Measurements from ENCODE around the gene ITIH5. TPM values are rescaled to one million over a fixed set of nuclear protein-coding genes. Genes with fewer than 3 reads are reported as not detected.

Gene ITIH5
- total and polyA plus RNA-seq, 2 donors (not counting 1 experiment from before 2014, with no cell fraction given): not detected

- no CpG with 5 or more reads among the region's 3 CpGs for WGBS (ENCODE audit: insufficient coverage)
These were observed 68.0 kb downstream of the ITIH5 start for GRCh38 chr10:7598771-7599170.

GRCh38 chr10:7596356-7596755 is 70.4 kb downstream of the ITIH5 start:
- H3K27ac Mint-ChIP-seq: no peak overlapping the region
- no peaks in the 10 kb centered on the region for H3K79me2 ChIP-seq (ENCODE audit: control insufficient read depth, insufficient read depth, low read length)
- no peak for ATAC-seq (ENCODE audit: low read depth)
- H3K4me3 Mint-ChIP-seq: no peak overlapping the region
- H3K27me3 Mint-ChIP-seq: peaks cover 7% of the 10 kb centered on the region
- intact Hi-C loops (cut with micrococcal nuclease): no loop called here
- ChIA-PET POLR2A (no interaction called here), CTCF (no interaction called here)
- H3K27ac ChIP-seq (ENCODE audit: low read length in 2 of 2): no peak overlapping the region
- no peaks in the 10 kb centered on the region for H3K36me3 ChIP-seq (replicated peaks in 1 of 2; ENCODE audit: control extremely low read depth in 1 of 2, control insufficient read depth in 1 of 2, extremely low read depth in 1 of 2, insufficient read depth in 2 of 2, low read length in 1 of 2)
- H2AFZ ChIP-seq (ENCODE audit: insufficient read depth, low read depth, low read length, poor library complexity, severe bottlenecking): no peak overlapping the region
- no peaks in the 10 kb centered on the region for H3K27me3 ChIP-seq (replicated peaks in 1 of 4; ENCODE audit: control extremely low read depth in 1 of 4, control insufficient read depth in 3 of 4, insufficient read depth in 4 of 4, low read length in 3 of 4)
- no peak for TF ChIP-seq CTCF (IDR thresholded peaks at IDR 0.05)
- no peak for TF ChIP-seq EZH2 (IDR thresholded peaks at IDR 0.05; ENCODE audit: borderline replicate concordance, insufficient read depth, low read depth, low read length, poor library complexity, severe bottlenecking)
- 69% methylated on average over 6 of the region's 6 CpGs for WGBS (ENCODE audit: insufficient coverage)
- no peaks in the 10 kb centered on the region for H4K20me1 ChIP-seq (ENCODE audit: control insufficient read depth, insufficient read depth, low read length, poor library complexity, severe bottlenecking)
- no peak overlapping the region for H3K4me3 ChIP-seq (ENCODE audit: control extremely low read depth in 1 of 5, extremely low read depth in 1 of 5, insufficient read depth in 1 of 5, low read depth in 2 of 5, low read length in 4 of 5)
- H3K4me1 ChIP-seq (ENCODE audit: control insufficient read depth in 2 of 2, insufficient read depth in 2 of 2, low read length in 2 of 2): no peaks in the 10 kb centered on the region
- H3K9me3 Mint-ChIP-seq (ENCODE audit: insufficient read depth): no peaks in the 10 kb centered on the region
- no peaks in the 10 kb centered on the region for H3K4me1 Mint-ChIP-seq
- H3K9me3 ChIP-seq (ENCODE audit: control extremely low read depth in 1 of 3, control insufficient read depth in 2 of 3, insufficient read depth in 1 of 3, low read length in 2 of 3): no peaks in the 10 kb centered on the region
- DNase-seq: no peak
- no peak overlapping the region for H3K4me2 ChIP-seq (replicated peaks; ENCODE audit: low read depth, low read length, poor library complexity, severe bottlenecking)
- H3K9ac ChIP-seq (ENCODE audit: low read length): no peak overlapping the region

More at GRCh38 chr10:7598771-7599170, 68.0 kb downstream of the ITIH5 start:
- DNase-seq: no peak
- no peak overlapping the region for H2AFZ ChIP-seq (ENCODE audit: insufficient read depth, low read depth, low read length, poor library complexity, severe bottlenecking)
- H3K4me2 ChIP-seq (replicated peaks; ENCODE audit: low read depth, low read length, poor library complexity, severe bottlenecking): no peak overlapping the region
- H3K27me3 ChIP-seq (replicated peaks in 1 of 4; ENCODE audit: control extremely low read depth in 1 of 4, control insufficient read depth in 3 of 4, insufficient read depth in 4 of 4, low read length in 3 of 4): no peaks in the 10 kb centered on the region
- no peaks in the 10 kb centered on the region for H3K9me3 Mint-ChIP-seq (ENCODE audit: insufficient read depth)
- no peak overlapping the region for H3K27ac ChIP-seq (ENCODE audit: low read length in 2 of 2)
- intact Hi-C loops (cut with micrococcal nuclease): no loop called here
- H3K4me3 ChIP-seq (ENCODE audit: control extremely low read depth in 1 of 5, extremely low read depth in 1 of 5, insufficient read depth in 1 of 5, low read depth in 2 of 5, low read length in 4 of 5): no peak overlapping the region
- no peaks in the 10 kb centered on the region for H4K20me1 ChIP-seq (ENCODE audit: control insufficient read depth, insufficient read depth, low read length, poor library complexity, severe bottlenecking)
- no peaks in the 10 kb centered on the region for H3K36me3 ChIP-seq (replicated peaks in 1 of 2; ENCODE audit: control extremely low read depth in 1 of 2, control insufficient read depth in 1 of 2, extremely low read depth in 1 of 2, insufficient read depth in 2 of 2, low read length in 1 of 2)
- H3K27ac Mint-ChIP-seq: no peak overlapping the region
- H3K4me3 Mint-ChIP-seq: no peak overlapping the region
- TF ChIP-seq EZH2 (IDR thresholded peaks at IDR 0.05; ENCODE audit: borderline replicate concordance, insufficient read depth, low read depth, low read length, poor library complexity, severe bottlenecking) (no peak), CTCF (IDR thresholded peaks at IDR 0.05) (no peak)
- ChIA-PET CTCF (no interaction called here), POLR2A (no interaction called here)
- H3K79me2 ChIP-seq (ENCODE audit: control insufficient read depth, insufficient read depth, low read length): no peaks in the 10 kb centered on the region
- no peaks in the 10 kb centered on the region for H3K9me3 ChIP-seq (ENCODE audit: control extremely low read depth in 1 of 3, control insufficient read depth in 2 of 3, insufficient read depth in 1 of 3, low read length in 2 of 3)
- no peaks in the 10 kb centered on the region for H3K4me1 Mint-ChIP-seq
- ATAC-seq (ENCODE audit: low read depth): no peak
- no peaks in the 10 kb centered on the region for H3K4me1 ChIP-seq (ENCODE audit: control insufficient read depth in 2 of 2, insufficient read depth in 2 of 2, low read length in 2 of 2)
- H3K27me3 Mint-ChIP-seq: peaks cover 7% of the 10 kb centered on the region
- H3K9ac ChIP-seq (ENCODE audit: low read length): no peak overlapping the region
